ENCODE data around the gene MC1R. TPM values are rescaled to one million over a fixed set of nuclear protein-coding genes. Genes with fewer than 3 reads are reported as not detected.

MC1R gene
- total and polyA plus RNA-seq, 10 of the 15 experiments (the other 5 are each of a cell fraction or from before 2014, with no cell fraction given) = 0.06 to 2.3 (median 0.45) TPM

- ChIA-PET SMC1A (ENCODE audit: uncharacterized antibody, unreplicated experiment) (interaction anchor here (1.1 to 1.5 kb wide), 2 partner anchors 47 to 205 kb away, joined by 5 read pairs; no protein-coding TSS in a partner anchor), CTCF (interaction anchor here (0.5 to 3.0 kb wide), 24 partner anchors 8 to 224 kb away, joined by 3 to 15 read pairs (median 4); partner anchors contain the start of genes CDK10 and MC1R), RAD21 (ENCODE audit: unreplicated experiment) (interaction anchor here (1.0 to 1.4 kb wide), 5 partner anchors 47 to 211 kb away, joined by 3 to 10 read pairs (median 5); no protein-coding TSS in a partner anchor), POLR2A (interaction anchor here (0.9 kb wide), 1 partner anchor 205 kb away, joined by 3 read pairs; no protein-coding TSS in a partner anchor)
- no peaks in the 10 kb centered on the region for H3K4me1 ChIP-seq (ENCODE audit: control insufficient read depth, insufficient read depth, low read length)
- WGBS (ENCODE audit: insufficient coverage, insufficient replicate concordance, low lambda C conversion rate, missing lambda C conversion rate) = 94% methylated on average over 27 of the region's 27 CpGs
- ATAC-seq (no peak), FAIRE-seq (no peak), DNase-seq (ENCODE audit: low read depth, low spot score) (no peak)
- no peaks in the 10 kb centered on the region for H3K79me2 ChIP-seq (ENCODE audit: control insufficient read depth, insufficient read depth, low read length)
- no peak overlapping the region for H3K4me2 ChIP-seq (ENCODE audit: control insufficient read depth, insufficient read depth)
- H3K36me3 ChIP-seq (ENCODE audit: control insufficient read depth in 2 of 2, insufficient read depth in 2 of 2, low read length in 1 of 2) = peaks cover 10 to 14% of the 10 kb centered on the region in 2 experiments
- H3K27ac ChIP-seq (ENCODE audit: control insufficient read depth, insufficient read depth) = no peak overlapping the region
- no peaks in the 10 kb centered on the region; the same call in 1 of the 2 replicates for H4K20me1 ChIP-seq (ENCODE audit: control insufficient read depth, insufficient read depth)
- no peaks in the 10 kb centered on the region for H3K27me3 ChIP-seq (replicated peaks in 1 of 2; ENCODE audit: control insufficient read depth in 2 of 2, insufficient read depth in 2 of 2, low read length in 1 of 2)
- intact Hi-C loops (cut with micrococcal nuclease; ENCODE audit: unreplicated experiment) (loop anchor here (10.0 kb wide), 1 partner anchor 206 kb away; the partner anchor contains the start of gene SPATA2L), in situ Hi-C loops (cut with MboI) (no loop called here)
- H2AFZ ChIP-seq (ENCODE audit: control insufficient read depth, low read depth, low read length) = no peak overlapping the region
- H3K9me3 ChIP-seq (replicated peaks; ENCODE audit: control insufficient read depth, insufficient read depth, low read length) = no peaks in the 10 kb centered on the region; the same call in 2 of the 3 replicates
- no peak overlapping the region for H3K9ac ChIP-seq (ENCODE audit: control insufficient read depth, insufficient read depth, low read length)
- BruUV-seq (replicated peaks) = no TSS peak
- no peak overlapping the region for H3K4me3 ChIP-seq
- TF ChIP-seq ZNF622 (IDR thresholded peaks at IDR 0.05) = no peak
- TF ChIP-seq SMAD1 (IDR thresholded peaks at IDR 0.05; ENCODE audit: low read depth, partially characterized antibody) = no peak
- no peak for TF ChIP-seq RFX5 (IDR thresholded peaks at IDR 0.05; ENCODE audit: low read depth, low read length)
- no peak for TF ChIP-seq FOXK2 (IDR thresholded peaks at IDR 0.05)
- no peak for TF ChIP-seq ZNF217 (IDR thresholded peaks at IDR 0.05)
- no peak for TF ChIP-seq HDAC2 (IDR thresholded peaks at IDR 0.05)
- no peak for TF ChIP-seq SIX5 (IDR thresholded peaks at IDR 0.05; ENCODE audit: low read depth, low read length, severe bottlenecking)
- no peak for TF ChIP-seq REST (IDR thresholded peaks at IDR 0.05; ENCODE audit: low read depth, low read length)
- no peak for TF ChIP-seq CHD2 (IDR thresholded peaks at IDR 0.05; ENCODE audit: borderline replicate concordance, low read depth, low read length)
- no peak for TF ChIP-seq SKIL (IDR thresholded peaks at IDR 0.05; ENCODE audit: low read depth, poor library complexity, severe bottlenecking)
- TF ChIP-seq KAT2A (conservative IDR thresholded peaks at IDR 0.05; ENCODE audit: control insufficient read depth, low read depth, low read length) = no peak
- TF ChIP-seq CHD1 (IDR thresholded peaks at IDR 0.05; ENCODE audit: low read depth, low read length) = no peak
- TF ChIP-seq ETV6 (conservative IDR thresholded peaks at IDR 0.05 in 1 of 2, IDR thresholded peaks at IDR 0.05 in 1 of 2; ENCODE audit: borderline replicate concordance in 1 of 2, low read depth in 1 of 2) = no peak
- no peak for TF ChIP-seq IKZF2 (IDR thresholded peaks at IDR 0.05)
- no peak for TF ChIP-seq SUPT20H (IDR thresholded peaks at IDR 0.05; ENCODE audit: borderline replicate concordance, control insufficient read depth, low read depth, low read length)
- no peak for TF ChIP-seq NFXL1 (IDR thresholded peaks at IDR 0.05; ENCODE audit: borderline replicate concordance)
- no peak for TF ChIP-seq SREBF1 (IDR thresholded peaks at IDR 0.05; ENCODE audit: low read length)
- no peak for TF ChIP-seq ZNF384 (IDR thresholded peaks at IDR 0.05; ENCODE audit: borderline replicate concordance, low read depth, low read length)
Measured at GRCh38 chr16:89910717-89911354, 7.8 kb upstream of the MC1R start.
